ENCODE measurements around the gene MBP.
"Not testable (repeated sequence)": the region's sequence is repeated elsewhere in the genome, so short reads cannot be mapped to it uniquely, and the experiment has no call there.

The MBP gene

DNA sequence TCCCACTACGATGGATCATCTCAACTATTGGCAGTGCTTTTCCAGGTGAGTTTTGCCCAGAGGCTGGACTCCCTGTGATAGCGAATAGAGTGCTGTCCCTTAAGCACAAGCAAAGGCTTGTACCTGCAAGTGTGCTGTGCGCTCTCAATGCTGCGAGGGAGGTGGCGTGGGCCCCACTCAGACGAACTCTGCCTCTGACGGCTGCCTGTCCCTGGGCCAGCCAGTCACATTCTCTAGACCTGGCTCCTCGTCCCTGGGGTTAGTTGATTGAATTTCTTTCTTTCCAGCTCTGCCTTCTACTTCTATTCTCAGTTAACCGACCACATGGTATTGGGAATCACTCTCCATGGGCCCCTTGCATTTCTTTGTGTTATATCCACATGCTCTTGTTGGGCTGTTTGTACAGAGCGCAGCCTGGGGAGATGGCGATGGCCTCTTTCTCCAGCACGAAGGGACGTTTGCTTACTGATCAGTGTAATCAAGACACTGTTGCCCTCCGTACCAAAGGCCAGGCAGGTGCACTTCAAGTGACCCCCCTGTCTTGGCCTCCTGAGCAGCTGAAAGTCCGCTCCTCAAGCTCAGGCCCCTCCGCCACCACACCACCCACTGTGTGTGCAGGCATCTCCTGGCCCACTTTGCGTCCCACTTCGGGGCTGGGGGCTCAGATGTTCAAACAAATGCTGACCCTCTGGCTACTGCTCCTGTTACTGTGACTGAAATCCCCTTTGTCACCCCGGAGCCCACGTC, 158.9 kb downstream of the MBP start:
- TF ChIP-seq, protein P1, sequence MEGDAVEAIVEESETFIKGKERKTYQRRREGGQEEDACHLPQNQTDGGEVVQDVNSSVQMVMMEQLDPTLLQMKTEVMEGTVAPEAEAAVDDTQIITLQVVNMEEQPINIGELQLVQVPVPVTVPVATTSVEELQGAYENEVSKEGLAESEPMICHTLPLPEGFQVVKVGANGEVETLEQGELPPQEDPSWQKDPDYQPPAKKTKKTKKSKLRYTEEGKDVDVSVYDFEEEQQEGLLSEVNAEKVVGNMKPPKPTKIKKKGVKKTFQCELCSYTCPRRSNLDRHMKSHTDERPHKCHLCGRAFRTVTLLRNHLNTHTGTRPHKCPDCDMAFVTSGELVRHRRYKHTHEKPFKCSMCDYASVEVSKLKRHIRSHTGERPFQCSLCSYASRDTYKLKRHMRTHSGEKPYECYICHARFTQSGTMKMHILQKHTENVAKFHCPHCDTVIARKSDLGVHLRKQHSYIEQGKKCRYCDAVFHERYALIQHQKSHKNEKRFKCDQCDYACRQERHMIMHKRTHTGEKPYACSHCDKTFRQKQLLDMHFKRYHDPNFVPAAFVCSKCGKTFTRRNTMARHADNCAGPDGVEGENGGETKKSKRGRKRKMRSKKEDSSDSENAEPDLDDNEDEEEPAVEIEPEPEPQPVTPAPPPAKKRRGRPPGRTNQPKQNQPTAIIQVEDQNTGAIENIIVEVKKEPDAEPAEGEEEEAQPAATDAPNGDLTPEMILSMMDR (conservative IDR thresholded peaks at IDR 0.05) = no peak
- H3K27ac ChIP-seq = no peak overlapping the region

DNA sequence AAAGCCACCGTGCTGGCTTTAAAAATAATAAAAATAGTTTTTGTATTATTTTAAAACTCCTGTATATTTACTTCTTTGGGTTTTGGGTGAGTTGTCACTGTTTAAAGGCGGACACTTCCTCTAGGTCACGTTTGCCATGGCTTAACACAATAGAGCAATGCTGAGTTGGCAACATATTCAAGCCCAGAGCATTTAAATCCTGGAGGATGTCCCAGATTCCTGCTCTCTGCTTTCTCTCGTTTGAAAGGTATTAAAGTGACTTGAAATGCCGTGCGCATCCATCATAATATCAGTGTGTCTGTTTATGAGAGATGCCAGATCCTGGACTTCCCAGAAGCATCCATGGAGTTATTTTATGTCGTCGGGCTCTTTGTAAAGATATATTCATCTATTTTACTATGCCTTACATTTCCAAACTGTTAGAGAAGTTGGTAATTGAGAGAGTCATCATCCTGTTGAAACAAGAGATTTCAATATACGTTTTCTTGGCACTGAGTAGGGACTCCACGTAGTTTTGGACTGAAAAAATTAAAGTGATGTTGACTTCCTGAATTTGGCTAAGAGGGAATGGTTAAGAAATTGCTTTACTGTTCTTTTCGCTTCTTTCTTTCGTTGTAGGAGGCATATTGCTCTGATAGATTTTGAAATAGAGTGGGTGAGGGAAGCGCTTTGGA, 159.6 kb downstream of the MBP start:
- TF ChIP-seq, protein P1 (conservative IDR thresholded peaks at IDR 0.05) = no peak
- no peak overlapping the region for H3K27ac ChIP-seq

DNA sequence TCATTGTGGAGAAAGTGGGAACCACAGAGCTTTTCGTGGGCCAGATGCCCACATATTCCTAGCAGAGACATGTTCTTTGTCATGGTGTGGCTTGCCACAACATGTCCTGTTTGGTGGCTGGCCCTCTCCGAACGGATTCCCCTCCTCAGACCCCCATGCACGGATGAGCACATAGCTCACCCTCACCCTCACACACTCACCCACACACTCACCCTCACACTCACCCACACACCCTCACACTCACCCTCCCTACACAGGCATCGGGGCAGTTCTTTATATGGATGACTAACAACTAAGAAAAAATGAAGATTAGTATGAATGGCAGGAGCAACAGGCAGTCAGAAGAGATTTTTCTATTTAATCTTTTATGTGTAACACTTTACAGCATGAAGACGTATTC, 160.3 kb downstream of the MBP start:
- H3K27ac ChIP-seq = no peak overlapping the region
- TF ChIP-seq, protein P1 (conservative IDR thresholded peaks at IDR 0.05) = no peak

DNA sequence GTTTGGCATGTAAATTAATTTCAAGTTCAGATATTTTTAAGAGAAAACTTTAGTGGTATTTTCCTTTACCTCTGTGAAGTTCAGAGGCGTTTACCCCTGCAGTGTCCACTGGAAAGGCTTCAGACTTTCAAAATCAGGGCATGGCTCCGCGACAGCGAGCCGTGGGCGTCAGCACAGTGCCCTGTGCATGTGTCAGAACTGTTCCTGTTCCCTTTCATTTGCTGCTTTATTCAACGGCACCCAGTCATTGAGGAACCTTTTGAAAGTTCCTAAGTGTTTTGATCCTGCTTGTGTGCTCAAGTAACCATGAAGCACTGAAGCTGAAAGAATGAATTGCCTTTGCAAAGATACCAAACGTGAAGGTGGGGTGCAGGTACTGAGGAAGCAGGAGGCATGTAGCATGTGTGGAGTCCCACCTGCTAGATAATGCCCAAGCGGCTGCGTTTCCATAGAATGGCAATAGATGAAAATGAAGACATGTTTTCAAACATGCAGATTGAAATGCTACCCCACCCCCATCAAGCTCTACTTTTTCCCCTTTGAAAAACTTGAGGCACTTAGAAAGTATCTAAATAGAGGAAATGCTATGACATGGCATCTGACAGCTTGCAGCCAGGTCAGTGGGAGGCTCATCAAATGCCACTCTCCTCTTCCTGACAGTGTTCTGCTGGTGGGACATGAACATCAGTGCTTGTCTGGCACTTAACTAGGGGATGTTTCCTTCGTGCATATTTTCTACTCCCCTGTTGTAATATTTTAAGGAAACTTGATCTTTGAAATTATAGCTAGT, 161.6 kb downstream of the MBP start:
- TF ChIP-seq, protein P1 (conservative IDR thresholded peaks at IDR 0.05) = no peak

DNA sequence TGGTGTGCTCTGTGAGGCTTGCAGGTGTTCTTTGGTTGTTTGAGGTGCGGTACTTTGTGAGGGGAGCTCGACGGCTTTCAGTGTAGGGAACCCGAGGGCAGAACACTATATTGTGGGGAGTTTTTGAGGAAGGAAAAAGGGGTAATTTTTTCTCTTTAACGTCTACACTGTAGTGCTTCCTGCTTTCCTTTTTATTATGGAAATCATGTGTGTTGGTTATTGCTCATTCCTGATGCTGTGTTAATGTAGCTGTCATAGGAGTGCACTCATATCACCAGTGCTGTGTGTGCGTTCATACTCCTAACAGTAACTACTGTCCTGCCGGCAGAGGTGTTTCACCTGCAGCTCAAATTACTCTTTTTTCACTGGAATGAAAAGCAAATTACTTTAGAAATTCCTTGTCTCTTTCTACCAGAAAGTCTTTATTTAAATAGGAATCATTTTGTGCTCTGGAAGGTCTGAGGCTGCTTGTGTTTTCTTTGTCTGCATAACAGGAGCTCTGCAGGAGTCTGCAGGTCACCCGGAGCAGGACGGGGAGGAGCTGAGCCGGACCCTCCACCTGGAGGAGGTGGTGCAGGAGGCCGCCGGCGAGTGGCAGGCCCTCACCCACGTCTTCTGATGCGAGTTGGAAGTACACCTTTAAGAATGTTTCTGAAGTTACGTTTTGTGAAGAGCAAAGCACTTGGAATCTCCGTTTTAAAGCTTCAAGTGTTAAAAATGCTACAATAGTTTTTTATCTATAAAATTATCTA, 164.7 kb downstream of the MBP start:
- H3K27ac ChIP-seq = no peak overlapping the region
- TF ChIP-seq, protein P1 (conservative IDR thresholded peaks at IDR 0.05) = no peak

More for the DNA sequence above, 161.6 kb downstream of the MBP start:
- no peak overlapping the region for H3K27ac ChIP-seq

DNA sequence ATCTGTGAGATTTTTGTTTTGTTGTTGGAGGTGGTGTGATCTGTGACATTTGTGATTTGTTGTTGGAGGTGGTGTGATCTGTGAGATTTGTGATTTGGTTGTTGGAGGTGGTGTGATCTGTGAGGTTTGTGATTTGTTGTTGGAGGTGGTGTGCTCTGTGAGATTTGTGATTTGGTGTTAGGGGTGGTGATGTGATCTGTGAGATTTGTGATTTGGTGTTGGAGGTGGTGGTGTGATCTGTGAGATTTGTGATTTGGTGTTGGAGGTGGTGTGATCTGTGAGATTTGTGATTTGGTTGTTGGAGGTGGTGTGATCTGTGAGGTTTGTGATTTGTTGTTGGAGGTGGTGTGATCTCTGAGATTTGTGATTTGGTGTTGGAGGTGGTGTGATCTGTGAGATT, 165.3 kb downstream of the MBP start:
- H3K27ac ChIP-seq = not testable (repeated sequence)

DNA sequence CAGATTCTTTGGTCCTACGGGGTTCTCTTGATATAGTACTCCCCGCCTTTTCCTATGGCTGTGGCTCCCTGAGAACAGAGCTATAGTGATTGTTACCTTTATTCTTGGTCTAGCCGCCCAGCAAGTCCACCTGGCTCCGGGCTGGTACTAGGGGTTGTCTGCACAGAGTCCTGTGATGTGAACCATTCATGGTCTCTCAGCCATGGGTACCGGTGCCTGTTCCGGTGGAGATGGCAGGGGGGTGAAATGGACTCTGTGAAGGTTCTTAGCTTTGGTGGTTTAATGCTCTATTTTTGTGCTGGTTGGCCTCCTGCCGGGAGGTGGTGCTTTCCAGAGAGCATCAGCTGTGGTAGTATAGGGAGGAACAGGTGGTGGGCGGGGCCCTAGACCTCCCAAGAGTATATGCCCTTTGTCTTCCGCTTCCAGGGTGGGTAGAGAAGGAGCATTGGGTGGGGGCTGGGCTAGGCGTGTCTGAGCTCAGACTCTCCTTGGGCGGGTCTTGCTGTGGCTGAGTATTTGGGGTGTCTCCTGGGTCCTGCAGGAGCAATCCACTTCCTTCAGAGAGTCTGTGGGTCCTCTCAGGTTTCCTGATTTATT, 166.9 kb downstream of the MBP start:
- H3K27ac ChIP-seq = not testable (repeated sequence)

DNA sequence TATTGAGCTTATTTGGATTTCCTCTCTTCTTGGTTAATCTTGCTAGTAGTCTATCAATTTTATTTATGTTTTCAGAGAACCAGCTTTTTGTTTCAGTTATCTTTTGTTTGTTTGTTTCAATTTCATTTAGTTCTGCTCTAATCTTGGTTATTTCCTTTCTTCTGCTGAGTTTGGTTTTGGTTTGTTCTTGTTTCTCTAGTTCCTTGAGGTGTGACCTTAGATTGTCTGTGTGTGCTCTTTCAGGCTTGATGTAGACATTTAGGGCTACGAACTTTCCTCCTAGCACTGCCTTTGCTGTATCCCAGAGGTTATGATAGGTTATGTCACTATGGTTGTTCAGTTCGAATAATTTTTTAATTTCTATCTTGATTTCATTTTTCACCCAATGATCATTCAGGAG, 168.6 kb downstream of the MBP start:
- TF ChIP-seq, protein P1 (conservative IDR thresholded peaks at IDR 0.05) = no peak
- H3K27ac ChIP-seq = no peak overlapping the region
